MM.1S (cell line): ENCODE results near the gene KRTAP17-1.

ENCODE experiments used
- DNase-seq: peaks from one replicate; pipeline ENCODE4 v3.0.0-alpha.2; 2015
- H2AFZ ChIP-seq: fragments of 300-600 bp; sonication (generic); 2 replicates; pipeline ENCODE4 v1.6.0; 2016; ENCODE audit warnings: antibody characterized with exemption, low read length
- H3F3A ChIP-seq: fragments of 300-600 bp; sonication (generic); 2 replicates; pipeline ENCODE4 v1.6.1; 2016; ENCODE audit warnings: mild to moderate bottlenecking, antibody characterized with exemption, low read length, moderate library complexity, mixed read lengths; ENCODE audit not compliant: insufficient read depth
- H3K27ac ChIP-seq: fragments of 300-600 bp; sonication (generic); 2 replicates; pipeline ENCODE4 v1.5.1; 2016; ENCODE audit warnings: mild to moderate bottlenecking, low read length
- H3K27me3 ChIP-seq: fragments of 300-600 bp; sonication (generic); replicated peaks from 2 replicates; pipeline ENCODE4 v1.6.0; 2016; ENCODE audit warnings: low read length; ENCODE audit not compliant: insufficient read depth
- H3K36me3 ChIP-seq: fragments of 300-600 bp; sonication (generic); replicated peaks from 2 replicates; pipeline ENCODE4 v1.6.1; 2016; ENCODE audit warnings: mild to moderate bottlenecking, low read length, mixed read lengths; ENCODE audit not compliant: insufficient read depth
- H3K4me1 ChIP-seq: fragments of 300-600 bp; sonication (generic); 2 replicates; pipeline ENCODE4 v1.6.1; 2016; ENCODE audit warnings: low read length, mixed read lengths
- H3K4me2 ChIP-seq: fragments of 300-600 bp; sonication (generic); 2 replicates; pipeline ENCODE4 v1.6.0; 2016; ENCODE audit warnings: low read depth, low read length
- H3K4me3 ChIP-seq: fragments of 300-600 bp; sonication (generic); 2 replicates; pipeline ENCODE4 v1.5.1; 2016; ENCODE audit warnings: low read length, mixed read lengths
- H3K79me2 ChIP-seq: fragments of 300-600 bp; sonication (generic); 2 replicates; pipeline ENCODE4 v1.6.1; 2016; ENCODE audit warnings: mixed run types, low read length, mixed read lengths
- H3K9ac ChIP-seq: fragments of 300-600 bp; sonication (generic); 2 replicates; pipeline ENCODE4 v1.6.1; 2016; ENCODE audit warnings: low read length, mixed read lengths
- H3K9me2 ChIP-seq: fragments of 300-600 bp; sonication (generic); replicated peaks from 2 replicates; pipeline ENCODE4 v1.6.1; 2016; ENCODE audit warnings: mild to moderate bottlenecking, low read length, mixed read lengths; ENCODE audit not compliant: insufficient read depth
- H3K9me3 ChIP-seq: fragments of 300-600 bp; sonication (generic); replicated peaks from 2 replicates; pipeline ENCODE4 v1.6.1; 2016; ENCODE audit warnings: mild to moderate bottlenecking, low read length, mixed read lengths; ENCODE audit not compliant: insufficient read depth
- H4K20me1 ChIP-seq: fragments of 300-600 bp; sonication (generic); 2 replicates; pipeline ENCODE4 v1.6.1; 2016; ENCODE audit warnings: mild to moderate bottlenecking, low read length, moderate library complexity, mixed read lengths; ENCODE audit not compliant: insufficient read depth
- EZH2 ChIP-seq: fragments of 300-600 bp; sonication (generic); optimal IDR thresholded peaks from 2 replicates; pipeline ENCODE3; 2017; ENCODE audit warnings: low read depth, mild to moderate bottlenecking, antibody characterized with exemption, low read length, mixed read lengths
- EZH2phosphoT487 ChIP-seq: fragments of 300-600 bp; sonication (generic); IDR thresholded peaks from 2 replicates; pipeline ENCODE4 v1.6.1; 2018; ENCODE audit warnings: antibody characterized with exemption, low read length
- TF ChIP-seq, protein P1 (sequence below): fragments of 300-600 bp; sonication (generic); IDR thresholded peaks from 2 replicates; pipeline ENCODE4 v1.5.1; 2016; ENCODE audit warnings: antibody characterized with exemption, low read length, mixed read lengths

The KRTAP17-1 gene

DNA sequence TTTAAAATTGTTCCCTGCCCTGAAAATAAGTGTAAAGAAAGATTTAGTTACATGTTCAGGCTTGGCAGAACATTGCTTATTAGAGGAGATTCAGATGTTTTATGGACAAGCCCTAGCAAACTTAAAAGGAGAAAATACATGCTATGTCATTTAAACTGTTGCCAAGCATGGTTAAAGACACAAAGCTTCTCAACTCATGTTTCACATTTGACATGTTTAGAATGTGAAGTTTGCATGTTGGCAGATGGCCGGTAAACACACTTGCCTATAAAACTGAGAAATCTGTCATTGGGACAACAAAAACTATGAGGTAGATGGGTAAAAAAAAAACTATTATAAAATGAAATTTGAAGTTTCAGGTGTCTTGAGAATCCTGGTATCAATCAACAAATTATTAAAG lies 18.7 kb downstream of the KRTAP17-1 start:
- Histone ChIP-seq H3K9ac (no peak overlapping the region), H3K9me3 (no peaks in the 10 kb centered on the region), H3F3A (no peaks in the 10 kb centered on the region), H3K4me3 (no peak overlapping the region), H3K27ac (no peak overlapping the region), H2AFZ (no peak overlapping the region), H3K9me2 (no peaks in the 10 kb centered on the region), H3K27me3 (no peaks in the 10 kb centered on the region), H3K4me2 (no peak overlapping the region), H3K79me2 (no peaks in the 10 kb centered on the region), H3K4me1 (peaks cover 6% of the 10 kb centered on the region; the same call in 1 of the 2 replicates), H3K36me3 (no peaks in the 10 kb centered on the region), H4K20me1 (no peaks in the 10 kb centered on the region)
- TF ChIP-seq EZH2phosphoT487 (no peak), EZH2 (no peak)
- TF ChIP-seq, protein P1, sequence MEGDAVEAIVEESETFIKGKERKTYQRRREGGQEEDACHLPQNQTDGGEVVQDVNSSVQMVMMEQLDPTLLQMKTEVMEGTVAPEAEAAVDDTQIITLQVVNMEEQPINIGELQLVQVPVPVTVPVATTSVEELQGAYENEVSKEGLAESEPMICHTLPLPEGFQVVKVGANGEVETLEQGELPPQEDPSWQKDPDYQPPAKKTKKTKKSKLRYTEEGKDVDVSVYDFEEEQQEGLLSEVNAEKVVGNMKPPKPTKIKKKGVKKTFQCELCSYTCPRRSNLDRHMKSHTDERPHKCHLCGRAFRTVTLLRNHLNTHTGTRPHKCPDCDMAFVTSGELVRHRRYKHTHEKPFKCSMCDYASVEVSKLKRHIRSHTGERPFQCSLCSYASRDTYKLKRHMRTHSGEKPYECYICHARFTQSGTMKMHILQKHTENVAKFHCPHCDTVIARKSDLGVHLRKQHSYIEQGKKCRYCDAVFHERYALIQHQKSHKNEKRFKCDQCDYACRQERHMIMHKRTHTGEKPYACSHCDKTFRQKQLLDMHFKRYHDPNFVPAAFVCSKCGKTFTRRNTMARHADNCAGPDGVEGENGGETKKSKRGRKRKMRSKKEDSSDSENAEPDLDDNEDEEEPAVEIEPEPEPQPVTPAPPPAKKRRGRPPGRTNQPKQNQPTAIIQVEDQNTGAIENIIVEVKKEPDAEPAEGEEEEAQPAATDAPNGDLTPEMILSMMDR = no peak
- DNase-seq = no peak

DNA sequence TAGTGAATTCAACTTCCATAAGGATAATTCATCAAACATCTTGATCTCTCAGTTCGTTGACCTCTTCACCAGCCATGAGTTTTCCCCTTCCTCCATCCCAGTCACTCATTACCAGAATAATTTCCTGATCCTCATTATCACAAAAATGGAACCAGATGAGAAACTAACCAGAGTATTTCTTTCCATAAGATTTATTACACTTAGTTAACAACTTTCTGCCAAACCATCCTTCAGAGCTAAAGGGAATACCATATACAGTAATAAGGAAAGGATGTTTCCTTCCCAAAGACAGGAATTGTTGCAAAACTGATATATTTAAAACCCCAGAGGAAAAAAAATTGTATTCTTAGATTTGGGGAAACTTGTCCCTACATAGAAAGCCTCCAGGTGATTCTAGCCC lies 21.5 kb downstream of the KRTAP17-1 start:
- TF ChIP-seq EZH2 (no peak), EZH2phosphoT487 (no peak)
- TF ChIP-seq, protein P1 = no peak
- Histone ChIP-seq H3K27me3 (no peaks in the 10 kb centered on the region), H3K36me3 (no peaks in the 10 kb centered on the region)

DNA sequence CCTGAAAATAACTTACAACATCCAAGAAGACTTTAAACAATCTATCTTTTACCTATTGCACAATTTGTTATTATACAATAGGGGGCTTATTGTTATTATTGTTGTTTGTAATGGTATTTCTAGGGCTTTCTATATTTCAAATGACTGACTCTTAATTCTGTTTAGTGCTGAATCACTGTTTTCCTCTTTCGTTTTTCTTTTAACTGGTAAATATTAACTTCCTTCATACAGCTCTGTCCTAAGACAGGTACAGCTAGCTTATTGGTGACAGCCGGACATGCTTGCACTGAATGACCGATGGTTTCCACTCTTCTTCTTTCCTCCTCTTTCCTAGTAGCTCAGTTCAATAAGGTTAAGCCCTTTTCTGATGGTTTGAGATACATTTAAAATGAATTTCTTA lies 28.5 kb downstream of the KRTAP17-1 start:
- no peaks in the 10 kb centered on the region for H3K4me1 ChIP-seq
- no peaks in the 10 kb centered on the region for H3F3A ChIP-seq
- H3K36me3 ChIP-seq = no peaks in the 10 kb centered on the region
- H3K9ac ChIP-seq = no peak overlapping the region
- no peaks in the 10 kb centered on the region for H3K79me2 ChIP-seq
- no peak overlapping the region for H3K4me2 ChIP-seq
- TF ChIP-seq EZH2 = no peak
- TF ChIP-seq EZH2phosphoT487 = no peak
- TF ChIP-seq, protein P1 = no peak
- no peak overlapping the region for H3K4me3 ChIP-seq
- no peak for DNase-seq
- no peak overlapping the region for H3K27ac ChIP-seq
- H4K20me1 ChIP-seq = no peaks in the 10 kb centered on the region
- no peaks in the 10 kb centered on the region for H3K27me3 ChIP-seq
- no peak overlapping the region for H2AFZ ChIP-seq
- H3K9me2 ChIP-seq = no peaks in the 10 kb centered on the region
- H3K9me3 ChIP-seq = no peaks in the 10 kb centered on the region

More for the DNA sequence above, 21.5 kb downstream of the KRTAP17-1 start:
- Histone ChIP-seq H3K79me2 (no peaks in the 10 kb centered on the region), H3F3A (no peaks in the 10 kb centered on the region), H2AFZ (no peak overlapping the region), H3K9me3 (no peaks in the 10 kb centered on the region), H3K27ac (no peak overlapping the region), H3K9ac (no peak overlapping the region), H4K20me1 (no peaks in the 10 kb centered on the region), H3K4me1 (no peaks in the 10 kb centered on the region), H3K4me2 (no peak overlapping the region), H3K9me2 (no peaks in the 10 kb centered on the region), H3K4me3 (no peak overlapping the region)
- no peak for DNase-seq
